Subcutaneous abdominal adipose tissue (tissue), 5 donors: ENCODE data around the gene CFAP221.

Experiments
- H3K27ac ChIP-seq: one replicate; pipeline ENCODE4 v1.7.0; 2013; ENCODE audit warnings: low read depth, mild to moderate bottlenecking, inconsistent platforms, low read length, moderate library complexity
- H3K27me3 ChIP-seq, 5 donors: one replicate each; pipeline ENCODE4 v1.7.0; 2013; ENCODE audit warnings: low read length in 5 of 5, inconsistent platforms in 1 of 5; ENCODE audit not compliant: control insufficient read depth in 5 of 5, insufficient read depth in 4 of 5
- H3K36me3 ChIP-seq, 5 donors: one replicate each; pipeline ENCODE4 v1.7.0; 2013; ENCODE audit warnings: low read length in 5 of 5; ENCODE audit not compliant: control insufficient read depth in 5 of 5, insufficient read depth in 5 of 5
- H3K4me1 ChIP-seq, 5 donors: one replicate each; pipeline ENCODE4 v1.7.0; 2013; ENCODE audit warnings: low read length in 5 of 5, mild to moderate bottlenecking in 3 of 5, moderate library complexity in 1 of 5; ENCODE audit not compliant: control insufficient read depth in 5 of 5, insufficient read depth in 5 of 5
- H3K4me3 ChIP-seq, 5 donors: one replicate each; pipeline ENCODE4 v1.7.0; 2013; ENCODE audit warnings: low read length in 5 of 5, low read depth in 1 of 5
- H3K9ac ChIP-seq, 5 donors: one replicate each; pipeline ENCODE4 v1.7.0; 2013; ENCODE audit warnings: low read length in 5 of 5, mild to moderate bottlenecking in 4 of 5, moderate library complexity in 3 of 5
- H3K9me3 ChIP-seq, 5 donors: one replicate each; pipeline ENCODE4 v1.7.0; 2013; ENCODE audit warnings: low read length in 5 of 5; ENCODE audit not compliant: control insufficient read depth in 5 of 5
- donor health status: healthy.
- donor health status: healthy.
- donor health status: healthy.
- donor health status: healthy.
- donor health status: healthy.

The CFAP221 gene

GRCh38 chr2:119700866-119701265 lies 156.6 kb downstream of the CFAP221 start:
- Histone ChIP-seq H3K9me3 (peaks cover 0 to 9% (median 7%) of the 10 kb centered on the region in 5 donors), H3K4me3 (no peak overlapping the region), H3K36me3 (no peaks in the 10 kb centered on the region), H3K27ac (no peak overlapping the region), H3K4me1 (peaks cover 0 to 10% (median 3%) of the 10 kb centered on the region in 5 donors), H3K27me3 (peaks cover 0 to 19% (median 6%) of the 10 kb centered on the region in 5 donors), H3K9ac (no peak overlapping the region)

- H3K4me1 ChIP-seq: peaks cover 0 to 10% (median 3%) of the 10 kb centered on the region in 5 donors
- H3K9me3 ChIP-seq: peaks cover 0 to 9% (median 7%) of the 10 kb centered on the region in 5 donors
- H3K27me3 ChIP-seq: peaks cover 0 to 17% (median 6%) of the 10 kb centered on the region in 5 donors
- no peaks in the 10 kb centered on the region for H3K36me3 ChIP-seq
- no peak overlapping the region for H3K4me3 ChIP-seq
- no peak overlapping the region for H3K9ac ChIP-seq
- H3K27ac ChIP-seq: no peak overlapping the region
Observed at GRCh38 chr2:119701352-119701751, 157.1 kb downstream of the CFAP221 start.

- Histone ChIP-seq H3K27me3 (peaks cover 0 to 9% (median 0%) of the 10 kb centered on the region in 5 donors), H3K9ac (no peak overlapping the region), H3K36me3 (no peaks in the 10 kb centered on the region), H3K9me3 (peaks cover 0 to 9% (median 7%) of the 10 kb centered on the region in 5 donors), H3K27ac (no peak overlapping the region), H3K4me3 (no peak overlapping the region), H3K4me1 (peaks cover 0 to 10% (median 3%) of the 10 kb centered on the region in 5 donors)
Observed at GRCh38 chr2:119702203-119702917, 158.1 kb downstream of the CFAP221 start.

- no peak overlapping the region for H3K9ac ChIP-seq
- H3K36me3 ChIP-seq: no peaks in the 10 kb centered on the region
- H3K27me3 ChIP-seq: peaks cover 0 to 5% (median 0%) of the 10 kb centered on the region in 5 donors
- peaks cover 0 to 10% (median 3%) of the 10 kb centered on the region in 5 donors for H3K4me1 ChIP-seq
- peak overlapping the region in 1 of 5 donors; percentile 23 for H3K4me3 ChIP-seq
- H3K9me3 ChIP-seq: peaks cover 0 to 9% (median 7%) of the 10 kb centered on the region in 5 donors
- no peak overlapping the region for H3K27ac ChIP-seq
Observed at GRCh38 chr2:119702918-119703401, 158.7 kb downstream of the CFAP221 start.

GRCh38 chr2:119703526-119703925 lies 159.3 kb downstream of the CFAP221 start:
- H3K9ac ChIP-seq: no peak overlapping the region
- H3K36me3 ChIP-seq: no peaks in the 10 kb centered on the region
- H3K4me1 ChIP-seq: peaks cover 0 to 10% (median 3%) of the 10 kb centered on the region in 5 donors
- peaks cover 0 to 9% (median 7%) of the 10 kb centered on the region in 5 donors for H3K9me3 ChIP-seq
- no peak overlapping the region for H3K27ac ChIP-seq
- no peak overlapping the region for H3K4me3 ChIP-seq
- H3K27me3 ChIP-seq: no peaks in the 10 kb centered on the region

GRCh38 chr2:119704670-119705120 lies 160.4 kb downstream of the CFAP221 start:
- H3K27me3 ChIP-seq: no peaks in the 10 kb centered on the region
- peaks cover 0 to 10% (median 3%) of the 10 kb centered on the region in 5 donors for H3K4me1 ChIP-seq
- H3K27ac ChIP-seq: no peak overlapping the region
- H3K9me3 ChIP-seq: peaks cover 0 to 9% (median 7%) of the 10 kb centered on the region in 5 donors
- no peak overlapping the region for H3K9ac ChIP-seq
- no peaks in the 10 kb centered on the region for H3K36me3 ChIP-seq
- H3K4me3 ChIP-seq: no peak overlapping the region

- Histone ChIP-seq H3K9me3 (peaks cover 0 to 9% (median 7%) of the 10 kb centered on the region in 5 donors), H3K4me3 (no peak overlapping the region), H3K36me3 (no peaks in the 10 kb centered on the region), H3K9ac (no peak overlapping the region), H3K27me3 (no peaks in the 10 kb centered on the region), H3K4me1 (peaks cover 0 to 10% (median 3%) of the 10 kb centered on the region in 5 donors), H3K27ac (no peak overlapping the region)
Observed at GRCh38 chr2:119706221-119706620, 162.0 kb downstream of the CFAP221 start.
